Calu3 (cell line): ENCODE measurements around the gene TUBGCP6. TPM values are rescaled to one million over a fixed set of nuclear protein-coding genes. Genes with fewer than 3 reads are reported as not detected.
A peak's percentile ranks its signal among the peaks of the same experiment; 100 is the strongest.

Experiments
- BruUV-seq: library from RNA; stranded (reverse); fragments of 400-500 nt; replicated peaks from 2 replicates; lab custom pipeline; 2021; lab: Mats Ljungman, UMichigan
- CTCF ChIA-PET: fragments of 300-600 bp; sonication (Branson Sonifier 250); formaldehyde crosslinking; loops from one replicate; lab custom pipeline; 2022; ENCODE audit warnings: antibody characterized with exemption; lab: Charles Lee
- DNase-seq: peaks from one replicate; pipeline ENCODE4 v3.0.0; 2022
- H3K27ac Mint-ChIP-seq: one replicate; pipeline ENCODE4 v1.8.0; 2022; ENCODE audit warnings: mixed read lengths; ENCODE audit not compliant: unreplicated experiment
- H3K27me3 Mint-ChIP-seq: one replicate; pipeline ENCODE4 v1.8.0; 2022; ENCODE audit warnings: mixed read lengths; ENCODE audit not compliant: unreplicated experiment
- H3K36me3 Mint-ChIP-seq: one replicate; pipeline ENCODE4 v1.8.0; 2022; ENCODE audit warnings: mild to moderate bottlenecking, moderate library complexity, mixed read lengths; ENCODE audit not compliant: insufficient read depth, unreplicated experiment
- H3K4me1 Mint-ChIP-seq: one replicate; pipeline ENCODE4 v1.8.0; 2022; ENCODE audit warnings: mild to moderate bottlenecking, low read depth, mixed read lengths; ENCODE audit not compliant: unreplicated experiment
- H3K4me3 Mint-ChIP-seq: one replicate; pipeline ENCODE4 v1.8.0; 2022; ENCODE audit warnings: mild to moderate bottlenecking, low read depth, moderate library complexity, mixed read lengths; ENCODE audit not compliant: unreplicated experiment
- H3K9me3 Mint-ChIP-seq: one replicate; pipeline ENCODE4 v1.8.0; 2022; ENCODE audit warnings: low read depth, mixed read lengths; ENCODE audit not compliant: unreplicated experiment
- CTCF ChIP-seq: fragments of 200-600 bp; IDR thresholded peaks from one replicate; pipeline ENCODE4 v1.8.0; 2022; ENCODE audit warnings: antibody characterized with exemption; ENCODE audit not compliant: unreplicated experiment
- intact Hi-C: fragments of 100-400 bp; cut with micrococcal nuclease; formaldehyde crosslinking; loops from one replicate; pipeline ENCODE4 v1.10.0; 2022; ENCODE audit not compliant: unreplicated experiment
- total RNA-seq: library from RNA; stranded (reverse); gene quantifications from 2 replicates; pipeline ENCODE4 v1.2.3, GENCODE V29; 2022

The TUBGCP6 gene
- total RNA-seq, 1 experiment from 2014 or later = 49.7 TPM

DNA sequence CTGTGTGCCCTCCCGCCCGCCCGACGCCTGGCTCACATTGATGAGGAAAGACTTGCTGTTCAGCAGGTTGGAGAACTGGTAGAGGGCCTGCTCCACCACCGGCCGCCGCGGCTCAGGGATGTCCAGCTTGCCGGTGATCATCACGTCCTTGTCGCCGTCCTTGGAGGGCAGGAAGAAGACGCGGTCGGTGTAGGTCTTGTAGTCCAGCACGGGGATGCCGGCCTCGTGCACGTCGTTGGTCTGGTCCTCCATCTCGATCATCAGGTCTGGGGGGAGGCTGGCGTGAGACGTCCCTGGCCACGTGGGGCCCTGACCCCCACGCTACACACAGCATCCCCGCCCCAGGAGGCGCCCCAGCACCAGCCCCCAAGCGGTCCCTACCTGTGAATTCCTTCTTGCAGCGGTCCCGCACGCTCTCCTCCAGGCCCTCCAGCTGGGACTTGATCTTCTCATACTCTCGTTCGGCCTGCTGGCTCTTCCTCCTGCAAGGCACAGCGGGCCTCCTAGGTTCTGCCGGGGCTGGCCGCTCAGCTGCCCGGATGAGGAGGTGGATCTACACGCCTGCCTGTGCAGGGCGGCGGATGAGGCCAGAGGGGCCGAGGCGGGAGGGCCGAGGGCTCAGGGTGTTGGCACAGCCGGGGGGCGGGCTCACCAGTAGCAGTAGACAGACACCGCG lies 36.0 kb upstream of the TUBGCP6 start:
- Mint-ChIP-seq H3K4me1 (peaks cover 7% of the 10 kb centered on the region), H3K27me3 (no peaks in the 10 kb centered on the region), H3K4me3 (peak overlapping the region; percentile 51), H3K36me3 (peaks cover 87% of the 10 kb centered on the region), H3K9me3 (no peaks in the 10 kb centered on the region), H3K27ac (no peak overlapping the region)
- BruUV-seq = no TSS peak
- CTCF ChIA-PET = no interaction called here
- intact Hi-C loops = no loop called here
- TF ChIP-seq CTCF = no peak
- no peak for DNase-seq

GRCh38 chr22:50280022-50280707 lies 35.3 kb upstream of the TUBGCP6 start:
- Mint-ChIP-seq H3K9me3 (no peaks in the 10 kb centered on the region), H3K4me3 (no peak overlapping the region), H3K27ac (no peak overlapping the region), H3K27me3 (no peaks in the 10 kb centered on the region), H3K4me1 (peaks cover 7% of the 10 kb centered on the region), H3K36me3 (peaks cover 91% of the 10 kb centered on the region)
- intact Hi-C loops = no loop called here
- CTCF ChIA-PET = interaction anchor here (1.3 kb wide), 1 partner anchor 27 kb away, joined by 4 read pairs; the partner anchor contains the start of gene PLXNB2
- no peak for DNase-seq
- no peak for TF ChIP-seq CTCF
- BruUV-seq = no TSS peak

DNA sequence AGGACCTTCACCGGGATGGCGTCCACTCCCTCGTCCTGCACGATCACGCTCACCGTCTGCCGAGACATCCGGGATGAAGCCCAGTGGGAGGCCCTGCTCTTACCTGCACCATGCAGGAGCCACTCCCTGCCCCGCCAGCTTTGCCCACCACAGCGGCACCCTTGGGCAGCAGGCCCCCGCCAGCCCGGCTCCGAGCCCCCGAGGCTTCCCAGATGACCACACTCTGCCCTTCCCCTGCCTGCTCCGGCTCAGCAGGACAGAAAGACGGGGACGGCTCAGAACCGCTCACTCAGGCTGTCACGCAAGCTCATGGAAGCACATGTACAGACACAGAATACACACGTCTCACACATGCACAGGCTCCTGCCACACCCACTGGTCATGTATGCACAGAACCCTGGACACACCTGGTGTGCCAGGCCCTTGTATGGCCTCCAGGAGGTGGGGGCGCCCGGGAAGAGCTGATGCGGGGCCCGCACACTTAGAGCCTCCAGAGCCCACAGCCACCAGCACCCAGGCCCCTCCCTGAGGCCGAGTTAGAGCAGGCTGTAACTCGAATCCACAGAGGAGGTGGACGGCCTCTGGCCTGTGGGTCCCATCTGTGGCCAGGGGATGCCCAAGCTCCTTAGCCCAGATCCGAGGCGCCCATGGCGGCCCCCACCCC lies 34.3 kb upstream of the TUBGCP6 start:
- Mint-ChIP-seq H3K9me3 (no peaks in the 10 kb centered on the region), H3K27ac (no peak overlapping the region), H3K4me3 (no peak overlapping the region), H3K4me1 (peaks cover 11% of the 10 kb centered on the region), H3K27me3 (no peaks in the 10 kb centered on the region), H3K36me3 (peaks cover 87% of the 10 kb centered on the region)
- CTCF ChIA-PET = interaction anchor here (1.3 kb wide), 1 partner anchor 28 kb away, joined by 4 read pairs; the partner anchor contains the start of gene PLXNB2
- no peak for TF ChIP-seq CTCF
- DNase-seq = no peak
- BruUV-seq = no TSS peak
- intact Hi-C loops = no loop called here

DNA sequence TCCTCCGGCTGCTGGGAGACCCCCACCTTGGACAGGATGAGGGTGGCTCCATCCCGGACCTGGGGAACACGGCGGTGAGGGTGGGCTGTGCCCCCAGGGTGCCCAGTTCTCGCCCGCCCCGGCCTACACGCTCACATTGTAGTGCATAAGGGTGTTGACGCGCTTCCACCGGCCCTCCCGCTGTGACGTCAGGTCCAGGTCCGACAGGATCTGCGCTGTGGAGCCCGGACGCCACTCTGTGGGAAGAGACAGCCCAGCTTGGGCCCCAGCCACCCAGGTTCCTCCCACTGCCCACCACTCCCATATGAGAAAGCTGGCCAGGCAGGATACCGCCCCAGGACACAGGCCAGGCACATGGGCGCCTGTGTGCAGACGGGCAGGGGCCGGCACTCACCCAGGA lies 33.6 kb upstream of the TUBGCP6 start:
- H3K9me3 Mint-ChIP-seq = no peaks in the 10 kb centered on the region
- CTCF ChIA-PET = no interaction called here
- H3K4me3 Mint-ChIP-seq = no peak overlapping the region
- H3K27me3 Mint-ChIP-seq = no peaks in the 10 kb centered on the region
- DNase-seq = no peak
- peak; percentile 7 for TF ChIP-seq CTCF
- H3K36me3 Mint-ChIP-seq = peaks cover 88% of the 10 kb centered on the region
- peaks cover 13% of the 10 kb centered on the region for H3K4me1 Mint-ChIP-seq
- BruUV-seq = no TSS peak
- H3K27ac Mint-ChIP-seq = no peak overlapping the region
- intact Hi-C loops = no loop called here
